ENCODE results near the gene CIPC.

GRCh38 chr14:77108753-77109152 is 10.7 kb downstream of the CIPC start:
- no peak for TF ChIP-seq CTCF (IDR thresholded peaks at IDR 0.05; ENCODE audit: borderline replicate concordance, extremely low read depth, low read length, poor library complexity, severe bottlenecking)
- no peak for TF ChIP-seq EZH2 (IDR thresholded peaks at IDR 0.05; ENCODE audit: borderline replicate concordance, low read depth, low read length, severe bottlenecking)
